T-helper 2 cell treated with Interferon-gamma antibody and Interleukin-4, amounts not matched to agents 5 μg/mL and 100 μg/mL, for 36 hours (primary cell): ENCODE measurements around the gene TMEM164.

Source experiments
- DNase-seq: peaks from one replicate; pipeline ENCODE4 v3.0.0; 2021; ENCODE audit warnings: low spot score
- H3K27ac Mint-ChIP-seq: one replicate; pipeline ENCODE4 v1.8.0; 2021; ENCODE audit warnings: mild to moderate bottlenecking, mixed read lengths
- H3K27me3 Mint-ChIP-seq: one replicate; pipeline ENCODE4 v1.8.0; 2021; ENCODE audit warnings: low read depth, mixed read lengths
- H3K36me3 Mint-ChIP-seq: one replicate; pipeline ENCODE4 v1.8.0; 2021; ENCODE audit warnings: low read depth, mixed read lengths
- H3K4me1 Mint-ChIP-seq: one replicate; pipeline ENCODE4 v1.8.0; 2021; ENCODE audit warnings: low read depth, mixed read lengths
- H3K4me3 Mint-ChIP-seq: one replicate; pipeline ENCODE4 v1.8.0; 2022; ENCODE audit warnings: mild to moderate bottlenecking, moderate library complexity, mixed read lengths
- H3K9me3 Mint-ChIP-seq: one replicate; pipeline ENCODE4 v1.8.0; 2021; ENCODE audit warnings: mixed read lengths

TMEM164 gene

GRCh38 chrX:110056419-110056818, 53.5 kb downstream of the TMEM164 start:
- H3K27ac Mint-ChIP-seq: no peak overlapping the region
- H3K27me3 Mint-ChIP-seq: no peaks in the 10 kb centered on the region
- DNase-seq: no peak
- no peaks in the 10 kb centered on the region for H3K9me3 Mint-ChIP-seq
- no peak overlapping the region for H3K4me3 Mint-ChIP-seq
- peaks cover 6% of the 10 kb centered on the region for H3K4me1 Mint-ChIP-seq
- peaks cover 17% of the 10 kb centered on the region for H3K36me3 Mint-ChIP-seq

DNA sequence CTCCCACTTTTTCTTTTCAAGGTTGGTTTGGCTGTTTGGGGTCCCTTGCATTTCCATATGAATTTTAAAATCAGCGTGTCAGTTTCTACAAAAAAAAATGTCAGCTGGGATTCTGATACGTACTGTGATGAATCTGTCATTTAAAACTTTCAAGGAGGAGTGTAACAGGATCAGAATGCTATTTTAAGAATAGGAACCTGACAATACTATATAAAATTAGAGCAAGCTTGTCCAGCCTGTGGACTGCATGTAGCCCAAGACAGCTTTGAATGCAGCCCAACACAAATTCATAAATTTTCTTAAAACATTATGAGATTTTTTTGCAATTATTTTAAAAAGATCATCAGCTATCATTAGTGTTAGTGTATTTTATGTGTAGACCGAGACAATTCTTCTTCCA, 56.5 kb downstream of the TMEM164 start:
- DNase-seq: no peak
- Mint-ChIP-seq H3K4me3 (no peak overlapping the region), H3K36me3 (peaks cover 11% of the 10 kb centered on the region), H3K27me3 (no peaks in the 10 kb centered on the region), H3K27ac (no peak overlapping the region), H3K9me3 (no peaks in the 10 kb centered on the region), H3K4me1 (peaks cover 6% of the 10 kb centered on the region)

GRCh38 chrX:110060317-110060716, 57.4 kb downstream of the TMEM164 start:
- peaks cover 11% of the 10 kb centered on the region for H3K36me3 Mint-ChIP-seq
- H3K27ac Mint-ChIP-seq: no peak overlapping the region
- DNase-seq: no peak
- H3K4me1 Mint-ChIP-seq: peaks cover 6% of the 10 kb centered on the region
- no peaks in the 10 kb centered on the region for H3K9me3 Mint-ChIP-seq
- no peak overlapping the region for H3K4me3 Mint-ChIP-seq
- H3K27me3 Mint-ChIP-seq: no peaks in the 10 kb centered on the region

- no peak for DNase-seq
- Mint-ChIP-seq H3K4me3 (no peak overlapping the region), H3K36me3 (peaks cover 7% of the 10 kb centered on the region), H3K27me3 (no peaks in the 10 kb centered on the region), H3K27ac (no peak overlapping the region), H3K9me3 (no peaks in the 10 kb centered on the region), H3K4me1 (peaks cover 3% of the 10 kb centered on the region)
Observed at GRCh38 chrX:110060846-110061537, 58.1 kb downstream of the TMEM164 start.

GRCh38 chrX:110062919-110063318, 60.0 kb downstream of the TMEM164 start:
- no peaks in the 10 kb centered on the region for H3K4me1 Mint-ChIP-seq
- no peak overlapping the region for H3K27ac Mint-ChIP-seq
- peaks cover 7% of the 10 kb centered on the region for H3K36me3 Mint-ChIP-seq
- H3K27me3 Mint-ChIP-seq: no peaks in the 10 kb centered on the region
- no peak overlapping the region for H3K4me3 Mint-ChIP-seq
- no peak for DNase-seq
- no peaks in the 10 kb centered on the region for H3K9me3 Mint-ChIP-seq

GRCh38 chrX:110066488-110067225, 63.7 kb downstream of the TMEM164 start:
- Mint-ChIP-seq H3K4me3 (no peak overlapping the region), H3K9me3 (no peaks in the 10 kb centered on the region), H3K4me1 (no peaks in the 10 kb centered on the region), H3K36me3 (no peaks in the 10 kb centered on the region), H3K27me3 (no peaks in the 10 kb centered on the region), H3K27ac (no peak overlapping the region)
- DNase-seq: no peak

DNA sequence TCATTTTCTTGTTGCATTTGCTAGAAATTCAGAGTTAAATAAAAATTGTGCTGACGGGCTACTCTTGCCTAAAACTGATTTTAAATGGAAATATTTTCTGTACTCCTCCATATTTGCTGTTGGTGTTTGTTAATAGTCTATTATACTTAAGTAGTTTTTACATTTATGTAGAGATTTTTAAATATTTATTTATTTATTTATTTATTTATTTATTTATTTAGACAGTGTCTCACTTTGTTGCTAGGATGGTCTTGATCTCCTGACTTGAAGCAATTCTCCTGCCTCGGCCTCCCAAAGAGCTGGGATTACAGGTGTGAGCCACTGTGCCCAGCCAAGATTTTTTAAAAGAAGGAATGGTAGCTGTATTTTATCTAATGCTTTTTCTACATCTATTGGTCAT, 68.1 kb downstream of the TMEM164 start:
- Mint-ChIP-seq H3K27ac (no peak overlapping the region), H3K36me3 (peaks cover 18% of the 10 kb centered on the region), H3K4me3 (no peak overlapping the region), H3K27me3 (no peaks in the 10 kb centered on the region), H3K4me1 (no peaks in the 10 kb centered on the region), H3K9me3 (peaks cover 7% of the 10 kb centered on the region)
- no peak for DNase-seq

GRCh38 chrX:110081320-110081719, 78.4 kb downstream of the TMEM164 start:
- Mint-ChIP-seq H3K9me3 (peaks cover 5% of the 10 kb centered on the region), H3K36me3 (peaks cover 4% of the 10 kb centered on the region), H3K27ac (no peak overlapping the region), H3K4me1 (peaks cover 8% of the 10 kb centered on the region), H3K27me3 (no peaks in the 10 kb centered on the region), H3K4me3 (no peak overlapping the region)
- DNase-seq: no peak

DNA sequence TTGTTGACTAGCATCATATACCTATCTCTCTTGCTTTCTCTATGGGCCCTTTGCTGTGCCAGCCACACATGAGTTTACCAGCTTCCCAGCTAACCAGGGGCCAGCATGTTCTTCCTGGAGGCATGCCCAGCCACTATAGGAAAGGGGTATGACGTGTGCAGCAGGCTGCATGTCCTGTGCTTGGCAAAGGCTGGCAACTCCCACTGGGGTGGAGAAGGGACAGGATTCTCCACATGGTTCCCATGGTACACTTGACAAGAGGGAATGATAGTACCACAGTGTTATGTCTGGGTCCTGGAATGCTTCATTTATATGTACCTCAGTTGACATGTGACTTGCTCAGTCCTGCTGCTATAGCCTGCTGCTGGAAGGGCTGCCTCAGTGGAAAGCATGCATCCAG, 78.8 kb downstream of the TMEM164 start:
- no peak for DNase-seq

GRCh38 chrX:110082161-110082560, 79.2 kb downstream of the TMEM164 start:
- H3K4me3 Mint-ChIP-seq: no peak overlapping the region
- H3K9me3 Mint-ChIP-seq: no peaks in the 10 kb centered on the region
- peaks cover 9% of the 10 kb centered on the region for H3K4me1 Mint-ChIP-seq
- H3K36me3 Mint-ChIP-seq: no peaks in the 10 kb centered on the region
- no peaks in the 10 kb centered on the region for H3K27me3 Mint-ChIP-seq
- H3K27ac Mint-ChIP-seq: no peak overlapping the region
- DNase-seq: no peak

More for the DNA sequence above, 78.8 kb downstream of the TMEM164 start:
- no peaks in the 10 kb centered on the region for H3K36me3 Mint-ChIP-seq
- H3K27ac Mint-ChIP-seq: no peak overlapping the region
- no peaks in the 10 kb centered on the region for H3K27me3 Mint-ChIP-seq
- no peak overlapping the region for H3K4me3 Mint-ChIP-seq
- peaks cover 8% of the 10 kb centered on the region for H3K4me1 Mint-ChIP-seq
- H3K9me3 Mint-ChIP-seq: peaks cover under 1% of the 10 kb centered on the region

DNA sequence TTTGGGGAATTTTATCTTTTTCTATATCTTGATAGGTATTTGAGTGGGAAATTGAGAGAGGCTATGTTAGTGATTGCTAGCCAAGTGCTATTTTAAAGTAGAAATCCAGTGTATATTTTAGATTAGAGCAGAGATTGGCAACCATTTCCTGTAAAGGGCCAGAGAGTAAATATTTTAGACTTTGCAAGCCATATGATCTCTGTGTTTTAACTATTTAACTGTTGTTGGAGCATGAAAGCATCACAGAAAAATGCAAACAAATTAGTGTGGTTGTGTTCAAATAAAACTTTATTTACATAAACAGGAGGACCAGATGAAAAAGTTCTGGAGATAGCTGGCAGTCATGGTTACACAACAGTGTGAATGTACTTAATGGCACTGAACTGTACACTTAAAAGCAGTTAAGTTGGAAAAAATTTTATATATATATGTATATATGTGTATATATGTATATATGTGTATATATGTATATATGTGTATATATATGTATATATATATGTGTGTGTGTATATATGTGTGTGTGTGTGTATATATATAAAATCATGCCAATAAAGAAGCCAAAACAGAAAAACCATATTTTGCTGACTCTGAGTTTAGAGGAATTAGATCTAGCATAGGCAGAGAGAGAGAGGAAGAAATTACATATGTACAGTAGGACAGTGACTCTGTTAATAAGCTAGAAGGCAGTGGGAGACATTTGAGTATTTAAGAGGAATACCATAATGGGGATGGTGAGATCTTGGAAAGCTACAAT, 83.4 kb downstream of the TMEM164 start:
- DNase-seq: no peak
- Mint-ChIP-seq H3K4me3 (no peak overlapping the region), H3K9me3 (no peaks in the 10 kb centered on the region), H3K27me3 (no peaks in the 10 kb centered on the region), H3K4me1 (peaks cover 17% of the 10 kb centered on the region), H3K36me3 (peaks cover 4% of the 10 kb centered on the region), H3K27ac (no peak overlapping the region)

- Mint-ChIP-seq H3K9me3 (no peaks in the 10 kb centered on the region), H3K4me1 (peaks cover 17% of the 10 kb centered on the region), H3K4me3 (no peak overlapping the region), H3K27ac (no peak overlapping the region), H3K27me3 (no peaks in the 10 kb centered on the region), H3K36me3 (peaks cover 4% of the 10 kb centered on the region)
- no peak for DNase-seq
Observed at GRCh38 chrX:110086916-110087484, 84.1 kb downstream of the TMEM164 start.

GRCh38 chrX:110087485-110088356, 84.8 kb downstream of the TMEM164 start:
- Mint-ChIP-seq H3K27me3 (no peaks in the 10 kb centered on the region), H3K27ac (no peak overlapping the region), H3K9me3 (no peaks in the 10 kb centered on the region), H3K36me3 (peaks cover 4% of the 10 kb centered on the region), H3K4me3 (no peak overlapping the region), H3K4me1 (peaks cover 17% of the 10 kb centered on the region)
- DNase-seq: peak; percentile 4
